Ishikawa (cell line): ENCODE results near the gene SMAP1.
A peak's percentile ranks its signal among the peaks of the same experiment; 100 is the strongest.

Source experiments
- CEBPB ChIP-seq: IDR thresholded peaks from 2 replicates; pipeline ENCODE4 v1.6.1; 2012
- CREB1 ChIP-seq: IDR thresholded peaks from 2 replicates; pipeline ENCODE4 v1.6.1; 2012; ENCODE audit warnings: low read depth
- EGR1 ChIP-seq: IDR thresholded peaks from 2 replicates; pipeline ENCODE4 v1.6.1; 2012
- EP300 ChIP-seq: IDR thresholded peaks from 2 replicates; pipeline ENCODE4 v1.6.1; 2012; ENCODE audit warnings: borderline replicate concordance
- FOXM1 ChIP-seq: IDR thresholded peaks from 2 replicates; pipeline ENCODE4 v1.6.1; 2012; ENCODE audit warnings: low read depth, borderline replicate concordance
- NFIC ChIP-seq: IDR thresholded peaks from 2 replicates; pipeline ENCODE4 v1.6.1; 2012
- RAD21 ChIP-seq: IDR thresholded peaks from 2 replicates; pipeline ENCODE4 v1.6.1; 2012; ENCODE audit warnings: low read depth
- TAF1 ChIP-seq: IDR thresholded peaks from 2 replicates; pipeline ENCODE4 v1.6.1; 2012; ENCODE audit warnings: low read depth, mild to moderate bottlenecking
- TCF12 ChIP-seq: IDR thresholded peaks from 2 replicates; pipeline ENCODE4 v1.6.1; 2012; ENCODE audit warnings: low read depth
- TEAD4 ChIP-seq: IDR thresholded peaks from 2 replicates; pipeline ENCODE4 v1.6.1; 2012
- USF1 ChIP-seq: IDR thresholded peaks from 2 replicates; pipeline ENCODE4 v1.6.1; 2012
- YY1 ChIP-seq: IDR thresholded peaks from 2 replicates; pipeline ENCODE4 v1.6.1; 2012; ENCODE audit warnings: low read depth
- ZBTB7A ChIP-seq: IDR thresholded peaks from 2 replicates; pipeline ENCODE4 v1.6.1; 2012; ENCODE audit warnings: low read depth
- TF ChIP-seq, protein P1 (sequence below): IDR thresholded peaks from 2 replicates; pipeline ENCODE4 v1.6.1; 2012; ENCODE audit warnings: low read depth, mild to moderate bottlenecking
- TF ChIP-seq, protein P2 (sequence below): IDR thresholded peaks from 2 replicates; pipeline ENCODE4 v1.6.1; 2012

Gene SMAP1

GRCh38 chr6:70874181-70874913 lies 206.7 kb downstream of the SMAP1 start:
- TF ChIP-seq, protein P1, sequence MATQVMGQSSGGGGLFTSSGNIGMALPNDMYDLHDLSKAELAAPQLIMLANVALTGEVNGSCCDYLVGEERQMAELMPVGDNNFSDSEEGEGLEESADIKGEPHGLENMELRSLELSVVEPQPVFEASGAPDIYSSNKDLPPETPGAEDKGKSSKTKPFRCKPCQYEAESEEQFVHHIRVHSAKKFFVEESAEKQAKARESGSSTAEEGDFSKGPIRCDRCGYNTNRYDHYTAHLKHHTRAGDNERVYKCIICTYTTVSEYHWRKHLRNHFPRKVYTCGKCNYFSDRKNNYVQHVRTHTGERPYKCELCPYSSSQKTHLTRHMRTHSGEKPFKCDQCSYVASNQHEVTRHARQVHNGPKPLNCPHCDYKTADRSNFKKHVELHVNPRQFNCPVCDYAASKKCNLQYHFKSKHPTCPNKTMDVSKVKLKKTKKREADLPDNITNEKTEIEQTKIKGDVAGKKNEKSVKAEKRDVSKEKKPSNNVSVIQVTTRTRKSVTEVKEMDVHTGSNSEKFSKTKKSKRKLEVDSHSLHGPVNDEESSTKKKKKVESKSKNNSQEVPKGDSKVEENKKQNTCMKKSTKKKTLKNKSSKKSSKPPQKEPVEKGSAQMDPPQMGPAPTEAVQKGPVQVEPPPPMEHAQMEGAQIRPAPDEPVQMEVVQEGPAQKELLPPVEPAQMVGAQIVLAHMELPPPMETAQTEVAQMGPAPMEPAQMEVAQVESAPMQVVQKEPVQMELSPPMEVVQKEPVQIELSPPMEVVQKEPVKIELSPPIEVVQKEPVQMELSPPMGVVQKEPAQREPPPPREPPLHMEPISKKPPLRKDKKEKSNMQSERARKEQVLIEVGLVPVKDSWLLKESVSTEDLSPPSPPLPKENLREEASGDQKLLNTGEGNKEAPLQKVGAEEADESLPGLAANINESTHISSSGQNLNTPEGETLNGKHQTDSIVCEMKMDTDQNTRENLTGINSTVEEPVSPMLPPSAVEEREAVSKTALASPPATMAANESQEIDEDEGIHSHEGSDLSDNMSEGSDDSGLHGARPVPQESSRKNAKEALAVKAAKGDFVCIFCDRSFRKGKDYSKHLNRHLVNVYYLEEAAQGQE, result no peak
- TF ChIP-seq, protein P2, sequence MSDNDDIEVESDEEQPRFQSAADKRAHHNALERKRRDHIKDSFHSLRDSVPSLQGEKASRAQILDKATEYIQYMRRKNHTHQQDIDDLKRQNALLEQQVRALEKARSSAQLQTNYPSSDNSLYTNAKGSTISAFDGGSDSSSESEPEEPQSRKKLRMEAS, result no peak
- TF ChIP-seq CREB1 (no peak), TCF12 (no peak), EP300 (no peak), CEBPB (no peak), FOXM1 (no peak), TEAD4 (no peak), USF1 (no peak), EGR1 (no peak), TAF1 (no peak), RAD21 (no peak), NFIC (no peak), ZBTB7A (no peak), YY1 (no peak)

DNA sequence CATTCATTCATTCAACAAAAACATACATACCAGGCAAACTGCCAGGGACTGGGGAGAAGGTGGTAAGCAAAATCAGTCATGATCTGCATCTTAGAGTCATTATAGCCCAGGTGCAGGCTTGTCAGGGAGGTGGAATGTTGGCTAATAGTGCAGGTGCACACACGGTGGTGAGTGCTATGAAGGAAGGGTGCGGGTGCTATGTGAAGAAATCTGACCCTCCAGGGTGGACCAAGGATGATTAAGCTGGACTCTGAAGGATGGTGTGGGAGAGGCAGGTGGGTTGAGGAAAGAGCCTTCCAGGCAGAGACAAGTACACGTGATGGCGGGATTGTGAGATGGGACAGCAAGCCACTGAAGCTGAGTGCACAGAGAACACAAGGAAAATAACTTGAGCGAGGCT lies 211.8 kb downstream of the SMAP1 start:
- TF ChIP-seq FOXM1, result no peak
- TF ChIP-seq TCF12, result no peak
- no peak for TF ChIP-seq YY1
- TF ChIP-seq EP300, result no peak
- no peak for TF ChIP-seq EGR1
- TF ChIP-seq NFIC, result no peak
- TF ChIP-seq CEBPB, result no peak
- TF ChIP-seq, protein P2, result no peak
- TF ChIP-seq TAF1, result no peak
- TF ChIP-seq TEAD4, result no peak
- TF ChIP-seq ZBTB7A, result no peak
- TF ChIP-seq CREB1, result no peak

DNA sequence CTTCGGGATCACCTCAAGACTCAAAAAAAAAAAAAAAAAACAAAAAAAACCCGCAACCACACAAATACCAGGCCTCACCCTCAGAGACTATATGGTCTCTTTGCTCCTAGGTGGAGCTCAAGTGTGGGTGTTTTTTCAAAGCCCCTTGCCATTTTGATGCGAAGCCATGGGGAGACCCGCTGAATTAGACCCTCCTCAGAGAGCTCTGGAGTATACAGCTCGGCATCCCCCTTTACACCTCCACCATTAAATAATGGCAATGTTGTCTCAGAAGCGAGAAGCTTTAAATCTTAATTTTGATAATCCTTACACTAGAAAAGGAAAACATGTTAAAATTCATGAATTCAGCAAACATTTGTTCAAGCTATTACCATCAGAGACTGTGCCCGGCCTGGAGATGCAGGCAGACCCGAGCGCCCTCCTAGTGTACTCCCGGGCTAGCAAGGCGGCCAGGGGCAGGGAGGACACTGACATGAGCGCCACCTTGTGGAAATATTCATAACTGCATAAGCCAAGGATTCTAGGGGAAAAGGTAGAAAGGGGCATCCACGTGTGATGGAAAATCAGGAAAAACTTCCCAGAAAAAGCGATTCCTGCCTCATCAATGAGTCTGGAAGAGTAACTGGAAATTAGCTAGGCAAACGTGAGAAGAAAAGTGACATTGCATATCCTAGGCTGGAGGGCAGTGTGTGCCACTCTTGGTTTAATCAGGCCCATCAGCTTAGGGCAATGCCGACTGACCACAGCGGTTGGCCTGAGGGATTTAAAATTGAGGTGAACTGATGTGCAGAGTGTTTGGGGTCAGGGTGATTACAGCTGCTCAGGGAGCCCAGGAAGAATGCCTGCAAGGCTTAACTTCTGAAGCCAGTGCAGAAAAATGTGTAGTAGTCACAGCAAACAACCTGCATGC lies 216.6 kb downstream of the SMAP1 start:
- TF ChIP-seq, protein P1, result no peak
- TF ChIP-seq RAD21 (peak; percentile 88), TAF1 (no peak)

- TF ChIP-seq TCF12 (no peak), USF1 (no peak), CEBPB (no peak), FOXM1 (no peak)
These were observed 218.4 kb downstream of the SMAP1 start for GRCh38 chr6:70886071-70886470.

DNA sequence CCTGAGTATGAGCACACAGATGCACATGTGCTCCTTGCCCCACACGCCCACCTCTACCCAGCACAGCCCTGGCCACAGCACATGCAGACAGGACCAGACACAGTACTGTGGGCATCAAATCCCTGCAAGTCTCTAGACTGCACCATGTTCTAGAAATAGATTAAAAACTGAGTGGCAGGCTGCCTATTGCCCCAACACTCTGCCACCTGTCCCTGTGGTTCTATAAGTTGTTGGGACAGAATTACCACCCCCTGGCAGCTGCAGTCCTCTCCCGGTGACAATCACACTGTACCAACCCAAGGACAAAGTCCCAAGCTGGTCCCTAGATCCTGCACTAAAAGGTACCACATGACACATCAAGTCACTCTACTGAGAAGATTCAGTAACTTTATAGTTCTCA lies 219.0 kb downstream of the SMAP1 start:
- no peak for TF ChIP-seq USF1
- no peak for TF ChIP-seq EGR1
- TF ChIP-seq RAD21, result no peak
- TF ChIP-seq YY1, result no peak
- TF ChIP-seq FOXM1, result no peak

DNA sequence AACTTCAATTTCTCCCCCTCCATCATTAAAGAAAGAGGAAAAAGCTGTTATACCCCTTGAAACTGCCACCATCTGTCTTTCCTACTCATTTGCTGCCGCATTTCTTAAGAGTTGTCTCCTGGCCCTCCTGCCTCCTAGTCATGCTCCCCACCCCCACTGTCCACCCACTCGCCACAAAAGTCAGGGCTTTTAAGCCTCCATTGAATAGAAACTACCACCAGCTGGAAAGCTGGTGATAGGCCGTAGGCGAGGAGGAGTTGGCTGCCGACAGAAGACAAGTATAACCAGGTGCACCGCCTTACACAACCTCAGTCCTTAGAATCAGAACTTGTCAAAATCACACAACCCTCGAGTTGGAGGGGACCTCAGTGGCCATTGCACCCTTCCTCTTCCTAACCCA lies 221.6 kb downstream of the SMAP1 start:
- no peak for TF ChIP-seq FOXM1
- no peak for TF ChIP-seq USF1
- no peak for TF ChIP-seq RAD21
- no peak for TF ChIP-seq EP300
- TF ChIP-seq TAF1, result no peak
- TF ChIP-seq, protein P2, result no peak
- no peak for TF ChIP-seq TEAD4
- no peak for TF ChIP-seq CREB1
- TF ChIP-seq NFIC, result no peak
- TF ChIP-seq ZBTB7A, result no peak
- no peak for TF ChIP-seq YY1
- no peak for TF ChIP-seq EGR1
- no peak for TF ChIP-seq CEBPB
- TF ChIP-seq, protein P1, result no peak
- TF ChIP-seq TCF12, result no peak
